Measurements from ENCODE around the gene SLC7A1. TPM values are rescaled to one million over a fixed set of nuclear protein-coding genes. Genes with fewer than 3 reads are reported as not detected.

Gene SLC7A1
- total and polyA plus RNA-seq, 2 of the 8 experiments (the other 6 are each of a cell fraction or from before 2014, with no cell fraction given) = 26.8 to 114 TPM

DNA sequence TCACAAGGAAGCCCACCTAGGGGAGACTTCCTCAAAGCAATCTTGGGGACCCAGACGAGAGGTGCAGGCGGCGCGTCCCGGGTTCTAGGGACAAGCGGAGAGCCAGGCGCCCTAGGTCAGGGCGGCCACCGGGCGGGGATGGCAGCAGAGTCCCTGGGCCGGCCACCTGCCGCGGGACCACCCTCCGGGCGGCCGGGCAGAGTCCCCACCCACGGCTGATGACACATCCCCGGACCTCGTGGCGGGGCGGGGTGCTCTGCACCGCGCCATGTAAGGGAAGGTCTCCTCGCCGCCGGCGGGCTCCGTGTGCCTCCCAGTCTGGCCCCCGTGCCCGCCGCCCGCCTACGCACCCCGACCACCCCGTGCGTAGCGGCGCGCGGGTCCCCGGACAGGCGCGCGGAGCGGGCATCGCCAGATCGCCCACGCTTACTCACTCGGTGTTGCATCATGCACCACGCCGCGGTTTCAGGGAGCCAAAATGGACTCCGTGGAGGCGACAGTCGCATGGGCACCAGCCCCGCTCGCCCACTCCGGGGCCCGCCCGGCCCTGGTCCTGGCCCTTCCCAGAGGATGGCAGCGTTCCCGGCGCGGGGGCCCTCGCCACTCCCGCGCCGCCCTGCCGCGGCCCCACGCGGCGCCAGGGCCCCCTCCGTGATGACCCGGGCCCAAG lies 643 bp downstream of the SLC7A1 start (continued):
- TF ChIP-seq CEBPB (IDR thresholded peaks at IDR 0.05; ENCODE audit: low read depth, low read length) (peak; percentile 47; the same call in 1 of the 2 replicates), RBBP5 (IDR thresholded peaks at IDR 0.05; ENCODE audit: borderline replicate concordance, low read depth, low read length) (peak; percentile 73; the same call in 1 of the 2 replicates), TAF7 (optimal IDR thresholded peaks at IDR 0.05; ENCODE audit: borderline replicate concordance, low read depth, low read length) (peak; percentile 37), HDAC2 (IDR thresholded peaks at IDR 0.05; ENCODE audit: borderline replicate concordance in 1 of 2, low read depth in 2 of 2, low read length in 2 of 2) (no peak), TBP (IDR thresholded peaks at IDR 0.05; ENCODE audit: low read depth, low read length) (no peak; the same call in none of the 2 replicates), CHD2 (IDR thresholded peaks at IDR 0.05; ENCODE audit: low read length) (no peak)

Measured in H1 (cell line).